GM23338 (cell line): Measurements from ENCODE around the gene DIAPH3. TPM values are rescaled to one million over a fixed set of nuclear protein-coding genes. Genes with fewer than 3 reads are reported as not detected.

Experiments
- ATAC-seq: fragments of 200-7000 bp; cut with Tn5 transposase; 3 replicates; pipeline ENCODE4 v1.9.1; 2020
- DNase-seq: peaks from one replicate; pipeline ENCODE4 v3.0.0-alpha.2; 2015; ENCODE audit warnings: low spot score
- H2AFZ ChIP-seq: fragments of 200-600 bp; sonication (generic); 2 replicates; pipeline ENCODE4 v1.8.0; 2016; ENCODE audit warnings: antibody characterized with exemption, mild to moderate bottlenecking, moderate library complexity
- H3F3A ChIP-seq: fragments of 200-600 bp; sonication (generic); replicated peaks from 2 replicates; pipeline ENCODE4 v1.8.0; 2017; ENCODE audit warnings: antibody characterized with exemption, mixed run types, low read depth
- H3K27ac ChIP-seq: fragments of 200-600 bp; sonication (generic); 2 replicates; pipeline ENCODE4 v1.6.1; 2016; ENCODE audit warnings: low read depth
- H3K27me3 ChIP-seq: fragments of 200-600 bp; sonication (generic); 2 replicates; pipeline ENCODE4 v1.8.0; 2016; ENCODE audit warnings: mild to moderate bottlenecking, mixed run types, moderate library complexity; ENCODE audit not compliant: insufficient read depth
- H3K36me3 ChIP-seq: fragments of 200-600 bp; sonication (generic); 2 replicates; pipeline ENCODE4 v1.8.0; 2016; ENCODE audit warnings: mild to moderate bottlenecking; ENCODE audit not compliant: insufficient read depth
- H3K4me1 ChIP-seq: fragments of 200-600 bp; sonication (generic); 2 replicates; pipeline ENCODE4 v1.8.0; 2016; ENCODE audit warnings: mild to moderate bottlenecking, moderate library complexity; ENCODE audit not compliant: insufficient read depth
- H3K4me2 ChIP-seq: fragments of 200-600 bp; sonication (generic); 2 replicates; pipeline ENCODE4 v1.7.1; 2017; ENCODE audit warnings: mixed run types
- H3K4me3 ChIP-seq: fragments of 200-600 bp; sonication (generic); 2 replicates; pipeline ENCODE4 v1.6.1; 2016; ENCODE audit warnings: mixed run types
- H3K79me2 ChIP-seq: fragments of 200-600 bp; sonication (generic); replicated peaks from 2 replicates; pipeline ENCODE4 v1.8.0; 2017; ENCODE audit warnings: mild to moderate bottlenecking; ENCODE audit not compliant: insufficient read depth
- H3K9me2 ChIP-seq: fragments of 200-600 bp; sonication (generic); 2 replicates; pipeline ENCODE4 v1.8.0; 2017; ENCODE audit not compliant: insufficient read depth
- H4K20me1 ChIP-seq: fragments of 200-600 bp; sonication (generic); replicated peaks from 2 replicates; pipeline ENCODE4 v1.8.0; 2017; ENCODE audit warnings: mild to moderate bottlenecking; ENCODE audit not compliant: insufficient read depth
- H3K27ac Mint-ChIP-seq: 2 replicates; pipeline ENCODE4 v1.8.0; 2020; ENCODE audit warnings: inconsistent platforms, mild to moderate bottlenecking, moderate library complexity, mixed read lengths
- H3K27me3 Mint-ChIP-seq: 3 replicates; pipeline ENCODE4 v1.8.0; 2022; ENCODE audit warnings: low read depth, mild to moderate bottlenecking, moderate library complexity, mixed read lengths, inconsistent platforms; ENCODE audit not compliant: insufficient read depth, poor library complexity
- H3K36me3 Mint-ChIP-seq: 3 replicates; pipeline ENCODE4 v1.8.0; 2021; ENCODE audit warnings: low read depth, mild to moderate bottlenecking, inconsistent platforms, moderate library complexity, mixed read lengths
- H3K4me1 Mint-ChIP-seq: 3 replicates; pipeline ENCODE4 v1.8.0; 2020; ENCODE audit warnings: mild to moderate bottlenecking, inconsistent platforms, mixed read lengths
- H3K4me3 Mint-ChIP-seq: 3 replicates; pipeline ENCODE4 v1.8.0; 2021; ENCODE audit warnings: moderate library complexity, mild to moderate bottlenecking, inconsistent platforms, mixed read lengths
- H3K9me3 Mint-ChIP-seq: 3 replicates; pipeline ENCODE4 v1.8.0; 2020; ENCODE audit warnings: moderate library complexity, mild to moderate bottlenecking, inconsistent platforms, mixed read lengths
- CREB1 ChIP-seq: fragments of 250-450 bp; sonication (Bioruptor Pico); IDR thresholded peaks from 2 replicates; pipeline ENCODE4 v1.5.0; 2020; ENCODE audit warnings: low read depth, mild to moderate bottlenecking, moderate library complexity
- CTCF ChIP-seq, 2 experiments: fragments of 200-600 bp in 1 of 2; sonication (generic) in 1 of 2; conservative IDR thresholded peaks; 2 replicates each; pipeline versions ENCODE4 v1.5.1 to v1.6.1; 2016 to 2017; ENCODE audit warnings: antibody characterized with exemption in 2 of 2, low read depth in 2 of 2, mild to moderate bottlenecking in 2 of 2, moderate library complexity in 1 of 2
- ETS1 ChIP-seq: IDR thresholded peaks from 2 replicates; pipeline ENCODE4 v1.6.1; 2016; ENCODE audit warnings: antibody characterized with exemption
- EZH2 ChIP-seq: fragments of 200-600 bp; sonication (generic); IDR thresholded peaks from one replicate; pipeline ENCODE4 v1.8.0; 2017; ENCODE audit warnings: antibody characterized with exemption, mild to moderate bottlenecking, low read depth; ENCODE audit not compliant: unreplicated experiment
- EZH2phosphoT487 ChIP-seq: fragments of 200-600 bp; sonication (generic); IDR thresholded peaks from one replicate; pipeline ENCODE4 v1.8.1; 2018; ENCODE audit warnings: antibody characterized with exemption; ENCODE audit not compliant: unreplicated experiment
- JUNB ChIP-seq: IDR thresholded peaks from one replicate; pipeline ENCODE4 v1.6.1; 2016; ENCODE audit warnings: antibody characterized with exemption; ENCODE audit not compliant: unreplicated experiment
- NANOG ChIP-seq: IDR thresholded peaks from 2 replicates; pipeline ENCODE4 v1.6.1; 2016; ENCODE audit warnings: antibody characterized with exemption, borderline replicate concordance
- POLR2AphosphoS5 ChIP-seq: IDR thresholded peaks from 2 replicates; pipeline ENCODE4 v1.6.1; 2016; ENCODE audit warnings: antibody characterized with exemption, low read depth
- REST ChIP-seq: IDR thresholded peaks from one replicate; pipeline ENCODE4 v1.6.1; 2018; ENCODE audit warnings: antibody characterized with exemption; ENCODE audit not compliant: unreplicated experiment
- STAT1 ChIP-seq: IDR thresholded peaks from one replicate; pipeline ENCODE4 v1.6.1; 2016; ENCODE audit warnings: antibody characterized with exemption; ENCODE audit not compliant: unreplicated experiment
- ZNF114 ChIP-seq: fragments of 250-450 bp; sonication (Bioruptor Pico); IDR thresholded peaks from 2 replicates; pipeline ENCODE4 v1.5.0; 2020; ENCODE audit warnings: mild to moderate bottlenecking, moderate library complexity
- ZNF462 ChIP-seq: fragments of 250-450 bp; sonication (Bioruptor Pico); IDR thresholded peaks from 2 replicates; pipeline ENCODE4 v1.5.0; 2020; ENCODE audit warnings: mild to moderate bottlenecking, moderate library complexity
- polyA plus RNA-seq: library from polyadenylated mRNA; unstranded; fragments of >200 nt; fragmentation: Nextera tagmentation; extraction: Ambion mirVana; gene quantifications from 2 replicates; pipeline ENCODE4 v1.2.1, GENCODE V29; 2016
- total RNA-seq: library from RNA; depleted of rRNA; stranded (reverse); fragments of >200 nt; shearing (Covaris generic); gene quantifications from 2 replicates; pipeline ENCODE4 v1.2.3, GENCODE V29; 2014

Gene DIAPH3
- total and polyA plus RNA-seq, 2 experiments from 2014 or later: 23.4 to 30.2 TPM

- Histone ChIP-seq H3K4me1 (peaks cover 41% of the 10 kb centered on the region), H2AFZ (no peak overlapping the region), H3K9me2 (peaks cover 3% of the 10 kb centered on the region; the same call in 1 of the 2 replicates), H4K20me1 (no peaks in the 10 kb centered on the region), H3K4me2 (no peak overlapping the region), H3K4me3 (no peak overlapping the region), H3K27me3 (no peaks in the 10 kb centered on the region), H3K79me2 (no peaks in the 10 kb centered on the region), H3K36me3 (no peaks in the 10 kb centered on the region), H3F3A (no peaks in the 10 kb centered on the region), H3K27ac (peak overlapping the region; percentile 24)
- peak overlapping the region; percentile 1; the same call in 1 of the 2 replicates for H3K27ac Mint-ChIP-seq
- TF ChIP-seq STAT1 (no peak), CREB1 (CRISPR knock-in tag) (no peak), CTCF (conservative IDR thresholded peaks at IDR 0.05; ENCODE audit: low read depth in 2 of 2) (no peak), EZH2 (no peak), EZH2phosphoT487 (no peak), NANOG (no peak), POLR2AphosphoS5 (no peak), ZNF114 (CRISPR knock-in tag) (no peak), ZNF462 (CRISPR knock-in tag) (no peak), JUNB (no peak), ETS1 (no peak), REST (no peak)
- peaks cover 36% of the 10 kb centered on the region for H3K4me1 Mint-ChIP-seq
- DNase-seq (no peak), ATAC-seq (peak; percentile 71)
- H3K9me3 Mint-ChIP-seq: no peaks in the 10 kb centered on the region
- peaks cover 4% of the 10 kb centered on the region for H3K27me3 Mint-ChIP-seq
- H3K36me3 Mint-ChIP-seq: peaks cover 2% of the 10 kb centered on the region; the same call in 1 of the 3 replicates
- no peak overlapping the region for H3K4me3 Mint-ChIP-seq
These were observed 418.3 kb downstream of the DIAPH3 start for GRCh38 chr13:59745392-59745788.
